LNCaP clone FGC (cell line): ENCODE data around the gene TOM1.

Experiments
- DNase-seq: peaks from one replicate; pipeline ENCODE4 v3.0.0-alpha.2; 2011; ENCODE audit warnings: low read depth
- H3K4me3 ChIP-seq: 2 replicates; pipeline ENCODE4 v1.5.1; 2011; ENCODE audit warnings: mild to moderate bottlenecking, low read depth, low read length, control low read depth
- CTCF ChIP-seq: IDR thresholded peaks from 2 replicates; pipeline ENCODE4 v1.5.1; 2012; ENCODE audit warnings: mild to moderate bottlenecking; ENCODE audit not compliant: control insufficient read depth, insufficient read depth; ENCODE audit errors: extremely low read depth

Gene TOM1

DNA sequence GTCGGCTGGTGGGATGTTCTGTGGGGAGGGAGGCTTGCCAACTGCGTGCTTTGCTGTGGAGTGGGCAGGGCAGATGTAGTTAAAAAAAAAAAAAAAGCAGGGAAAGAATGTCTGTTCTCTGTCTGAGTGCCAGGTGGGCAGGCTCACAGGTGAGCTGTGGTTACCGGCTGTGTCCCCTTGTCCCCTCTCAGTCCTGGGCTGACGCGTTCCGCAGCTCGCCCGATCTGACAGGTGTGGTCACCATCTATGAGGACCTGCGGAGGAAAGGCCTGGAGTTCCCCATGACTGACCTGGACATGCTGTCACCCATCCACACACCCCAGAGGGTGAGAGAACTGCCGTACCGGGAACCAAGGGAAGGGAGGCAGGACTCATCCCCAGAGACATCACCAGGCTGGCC, 23.6 kb downstream of the TOM1 start:
- H3K4me3 ChIP-seq = no peak overlapping the region
- TF ChIP-seq CTCF = no peak
- no peak for DNase-seq

DNA sequence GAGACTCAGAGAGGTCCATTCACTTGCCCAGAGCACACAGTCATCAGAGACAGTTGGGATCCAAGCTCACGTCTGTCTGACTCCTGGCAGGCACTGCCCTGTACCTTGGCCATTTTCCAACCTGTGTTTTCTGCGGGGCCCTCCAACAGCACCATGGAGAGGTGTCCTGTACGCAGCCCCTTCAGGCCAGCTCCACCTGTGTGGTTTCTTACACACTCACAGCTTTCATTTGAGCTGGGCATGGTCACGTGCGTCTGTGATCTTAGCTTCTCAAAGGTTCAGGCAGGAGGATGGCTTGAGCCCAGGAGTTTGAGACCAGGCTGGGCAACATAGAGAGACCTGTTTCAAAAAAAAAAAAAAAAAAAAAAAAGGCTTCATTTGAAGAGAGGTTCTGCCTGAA, 24.4 kb downstream of the TOM1 start:
- no peak overlapping the region for H3K4me3 ChIP-seq
- no peak for DNase-seq
- no peak for TF ChIP-seq CTCF

DNA sequence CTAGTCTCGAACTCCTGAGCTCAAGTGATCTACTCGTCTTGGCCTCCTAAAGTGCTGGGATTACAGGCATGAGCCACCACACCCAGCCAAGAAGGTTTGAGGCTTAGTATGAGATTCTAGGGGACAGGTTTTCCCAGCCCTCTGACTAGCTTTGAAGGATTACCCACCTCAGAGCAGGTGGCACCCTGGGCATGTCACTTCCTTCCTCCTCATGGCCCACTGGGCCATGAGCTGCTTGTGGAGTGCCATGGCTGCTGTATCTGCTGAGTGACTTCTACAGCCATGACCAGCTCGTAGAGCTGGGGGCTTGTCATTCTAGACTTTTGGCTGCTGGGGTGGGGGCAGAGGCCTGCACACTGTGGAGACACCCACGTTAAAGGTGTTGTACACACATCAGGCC, 25.1 kb downstream of the TOM1 start:
- H3K4me3 ChIP-seq = no peak overlapping the region
- DNase-seq = no peak
- TF ChIP-seq CTCF = no peak

GRCh38 chr22:35325209-35325608, 25.5 kb downstream of the TOM1 start:
- no peak for DNase-seq
- TF ChIP-seq CTCF = no peak
- H3K4me3 ChIP-seq = no peak overlapping the region

DNA sequence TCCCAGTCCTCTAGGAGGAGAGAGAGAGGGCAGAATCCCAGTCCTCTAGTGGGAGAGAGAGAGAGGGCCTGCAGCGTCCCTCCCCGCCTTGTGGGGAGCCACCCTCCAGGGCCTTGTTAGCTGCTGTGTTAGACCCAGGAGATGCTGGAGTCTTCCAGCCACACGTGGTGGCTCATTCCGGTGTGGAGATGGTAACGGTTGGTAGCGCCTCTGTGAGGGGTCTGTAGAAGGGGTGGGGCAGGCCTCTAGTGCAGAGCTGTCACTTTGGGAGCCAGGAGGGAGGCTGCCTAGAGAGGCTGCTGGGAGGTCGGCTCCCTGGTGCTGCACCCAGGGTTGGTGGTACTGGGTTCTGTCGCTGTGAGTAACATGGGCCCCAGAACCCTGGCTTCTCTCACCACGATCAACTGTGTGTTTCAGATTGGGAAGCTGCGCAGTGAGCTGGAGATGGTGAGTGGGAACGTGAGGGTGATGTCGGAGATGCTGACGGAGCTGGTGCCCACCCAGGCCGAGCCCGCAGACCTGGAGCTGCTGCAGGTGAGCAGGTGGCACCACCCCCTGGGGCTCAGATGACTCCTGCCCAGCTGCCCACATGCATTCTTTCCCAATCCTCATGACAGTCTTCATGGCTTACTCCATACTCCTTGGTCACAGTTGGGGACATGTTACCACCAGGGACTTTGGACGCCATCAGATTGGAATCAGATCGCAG, 27.3 kb downstream of the TOM1 start:
- DNase-seq = no peak
- no peak overlapping the region for H3K4me3 ChIP-seq
- no peak for TF ChIP-seq CTCF

DNA sequence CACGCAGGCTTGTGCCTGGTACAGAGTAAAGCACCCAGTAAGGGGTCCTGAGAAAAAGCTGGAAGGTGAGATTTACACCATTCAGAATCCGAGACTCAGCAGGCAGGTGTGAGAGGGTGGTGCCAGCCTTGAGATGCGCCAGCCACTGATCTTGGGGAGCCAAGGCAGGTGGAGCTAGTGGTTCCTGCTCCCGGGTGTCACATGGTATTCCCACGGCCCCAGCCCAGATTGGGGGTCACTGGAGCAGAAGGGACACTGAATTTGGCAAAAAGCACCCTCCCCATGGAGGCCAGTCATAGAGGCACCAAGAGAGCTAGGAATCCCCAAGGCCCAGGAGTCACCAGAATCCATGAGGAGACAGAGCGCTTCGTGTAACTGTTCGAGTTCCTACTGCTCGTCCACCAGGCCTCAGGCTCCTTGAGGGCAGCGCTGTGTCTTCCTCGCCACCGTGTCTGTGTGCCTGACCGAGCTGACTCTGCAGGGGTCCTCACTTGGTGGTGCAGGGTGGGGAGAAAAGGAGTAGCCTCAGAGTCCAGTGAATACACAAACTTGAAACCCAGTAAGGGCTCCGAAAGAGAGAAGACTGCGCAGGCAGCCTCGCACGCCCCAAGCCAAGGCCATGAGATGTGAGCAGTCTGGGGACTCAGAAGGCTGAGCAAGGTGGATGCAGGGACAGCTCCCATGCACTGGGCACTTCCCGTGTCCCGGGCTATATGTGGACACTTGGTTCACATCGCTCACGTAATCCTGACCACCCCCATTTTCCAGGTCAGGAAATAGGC, 28.2 kb downstream of the TOM1 start:
- no peak for TF ChIP-seq CTCF
- no peak for DNase-seq
- no peak overlapping the region for H3K4me3 ChIP-seq
